MM.1S (cell line): ENCODE measurements around the gene CCDC148.

Source experiments
- DNase-seq: peaks from one replicate; pipeline ENCODE4 v3.0.0-alpha.2; 2015
- H2AFZ ChIP-seq: fragments of 300-600 bp; sonication (generic); 2 replicates; pipeline ENCODE4 v1.6.0; 2016; ENCODE audit warnings: antibody characterized with exemption, low read length
- H3F3A ChIP-seq: fragments of 300-600 bp; sonication (generic); 2 replicates; pipeline ENCODE4 v1.6.1; 2016; ENCODE audit warnings: mild to moderate bottlenecking, antibody characterized with exemption, low read length, moderate library complexity, mixed read lengths; ENCODE audit not compliant: insufficient read depth
- H3K27ac ChIP-seq: fragments of 300-600 bp; sonication (generic); 2 replicates; pipeline ENCODE4 v1.5.1; 2016; ENCODE audit warnings: mild to moderate bottlenecking, low read length
- H3K27me3 ChIP-seq: fragments of 300-600 bp; sonication (generic); replicated peaks from 2 replicates; pipeline ENCODE4 v1.6.0; 2016; ENCODE audit warnings: low read length; ENCODE audit not compliant: insufficient read depth
- H3K36me3 ChIP-seq: fragments of 300-600 bp; sonication (generic); replicated peaks from 2 replicates; pipeline ENCODE4 v1.6.1; 2016; ENCODE audit warnings: mild to moderate bottlenecking, low read length, mixed read lengths; ENCODE audit not compliant: insufficient read depth
- H3K4me1 ChIP-seq: fragments of 300-600 bp; sonication (generic); 2 replicates; pipeline ENCODE4 v1.6.1; 2016; ENCODE audit warnings: low read length, mixed read lengths
- H3K4me2 ChIP-seq: fragments of 300-600 bp; sonication (generic); 2 replicates; pipeline ENCODE4 v1.6.0; 2016; ENCODE audit warnings: low read depth, low read length
- H3K4me3 ChIP-seq: fragments of 300-600 bp; sonication (generic); 2 replicates; pipeline ENCODE4 v1.5.1; 2016; ENCODE audit warnings: low read length, mixed read lengths
- H3K79me2 ChIP-seq: fragments of 300-600 bp; sonication (generic); 2 replicates; pipeline ENCODE4 v1.6.1; 2016; ENCODE audit warnings: mixed run types, low read length, mixed read lengths
- H3K9ac ChIP-seq: fragments of 300-600 bp; sonication (generic); 2 replicates; pipeline ENCODE4 v1.6.1; 2016; ENCODE audit warnings: low read length, mixed read lengths
- H3K9me2 ChIP-seq: fragments of 300-600 bp; sonication (generic); replicated peaks from 2 replicates; pipeline ENCODE4 v1.6.1; 2016; ENCODE audit warnings: mild to moderate bottlenecking, low read length, mixed read lengths; ENCODE audit not compliant: insufficient read depth
- H3K9me3 ChIP-seq: fragments of 300-600 bp; sonication (generic); replicated peaks from 2 replicates; pipeline ENCODE4 v1.6.1; 2016; ENCODE audit warnings: mild to moderate bottlenecking, low read length, mixed read lengths; ENCODE audit not compliant: insufficient read depth
- H4K20me1 ChIP-seq: fragments of 300-600 bp; sonication (generic); 2 replicates; pipeline ENCODE4 v1.6.1; 2016; ENCODE audit warnings: mild to moderate bottlenecking, low read length, moderate library complexity, mixed read lengths; ENCODE audit not compliant: insufficient read depth
- EZH2 ChIP-seq: fragments of 300-600 bp; sonication (generic); optimal IDR thresholded peaks from 2 replicates; pipeline ENCODE3; 2017; ENCODE audit warnings: low read depth, mild to moderate bottlenecking, antibody characterized with exemption, low read length, mixed read lengths
- EZH2phosphoT487 ChIP-seq: fragments of 300-600 bp; sonication (generic); IDR thresholded peaks from 2 replicates; pipeline ENCODE4 v1.6.1; 2018; ENCODE audit warnings: antibody characterized with exemption, low read length
- TF ChIP-seq, protein P1 (sequence below): fragments of 300-600 bp; sonication (generic); IDR thresholded peaks from 2 replicates; pipeline ENCODE4 v1.5.1; 2016; ENCODE audit warnings: antibody characterized with exemption, low read length, mixed read lengths

CCDC148 gene

DNA sequence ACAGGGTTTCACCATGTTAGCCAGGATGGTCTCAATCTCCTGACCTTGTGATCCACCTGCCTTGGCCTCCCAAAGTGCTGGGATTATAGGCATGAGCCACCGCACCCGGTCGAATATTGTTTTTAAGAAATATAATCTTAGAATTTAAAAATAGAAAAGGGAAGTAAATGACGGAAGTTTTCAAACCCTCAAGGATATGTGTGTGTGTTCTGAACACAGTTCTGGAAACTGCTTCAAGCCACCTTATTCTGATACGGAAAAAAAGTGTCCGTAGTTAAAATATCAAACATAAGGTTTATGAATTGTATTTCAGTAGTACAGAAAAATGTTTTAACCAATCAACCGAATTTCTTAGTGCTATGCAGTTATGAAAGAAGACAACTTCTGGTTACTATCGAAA lies 239.0 kb downstream of the CCDC148 start:
- TF ChIP-seq EZH2, result no peak
- TF ChIP-seq, protein P1, sequence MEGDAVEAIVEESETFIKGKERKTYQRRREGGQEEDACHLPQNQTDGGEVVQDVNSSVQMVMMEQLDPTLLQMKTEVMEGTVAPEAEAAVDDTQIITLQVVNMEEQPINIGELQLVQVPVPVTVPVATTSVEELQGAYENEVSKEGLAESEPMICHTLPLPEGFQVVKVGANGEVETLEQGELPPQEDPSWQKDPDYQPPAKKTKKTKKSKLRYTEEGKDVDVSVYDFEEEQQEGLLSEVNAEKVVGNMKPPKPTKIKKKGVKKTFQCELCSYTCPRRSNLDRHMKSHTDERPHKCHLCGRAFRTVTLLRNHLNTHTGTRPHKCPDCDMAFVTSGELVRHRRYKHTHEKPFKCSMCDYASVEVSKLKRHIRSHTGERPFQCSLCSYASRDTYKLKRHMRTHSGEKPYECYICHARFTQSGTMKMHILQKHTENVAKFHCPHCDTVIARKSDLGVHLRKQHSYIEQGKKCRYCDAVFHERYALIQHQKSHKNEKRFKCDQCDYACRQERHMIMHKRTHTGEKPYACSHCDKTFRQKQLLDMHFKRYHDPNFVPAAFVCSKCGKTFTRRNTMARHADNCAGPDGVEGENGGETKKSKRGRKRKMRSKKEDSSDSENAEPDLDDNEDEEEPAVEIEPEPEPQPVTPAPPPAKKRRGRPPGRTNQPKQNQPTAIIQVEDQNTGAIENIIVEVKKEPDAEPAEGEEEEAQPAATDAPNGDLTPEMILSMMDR, result no peak
- no peak for TF ChIP-seq EZH2phosphoT487

DNA sequence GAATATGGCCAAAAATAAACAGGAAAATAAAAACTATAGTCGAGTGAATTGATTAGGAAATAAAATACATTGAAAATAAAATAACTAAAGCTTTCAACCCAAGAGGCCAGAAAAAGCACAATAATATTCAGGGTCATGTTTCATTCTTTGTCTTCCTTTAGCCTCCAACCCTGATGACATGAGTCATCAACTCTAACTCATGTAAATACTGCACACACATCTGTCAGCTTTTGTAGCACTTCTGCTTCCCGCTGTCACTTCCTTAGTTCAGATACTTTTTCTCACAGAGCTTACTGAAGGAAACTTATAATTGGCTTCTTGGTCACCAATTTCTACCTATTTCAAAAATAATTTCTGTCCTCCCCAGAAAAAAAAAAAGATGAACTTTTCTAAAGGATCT lies 242.1 kb downstream of the CCDC148 start:
- H3K4me2 ChIP-seq, result no peak overlapping the region

More for the DNA sequence above, 239.0 kb downstream of the CCDC148 start:
- H3K4me2 ChIP-seq, result no peak overlapping the region
- H4K20me1 ChIP-seq, result no peaks in the 10 kb centered on the region
- no peaks in the 10 kb centered on the region for H3K4me1 ChIP-seq
- H3K9me2 ChIP-seq, result no peaks in the 10 kb centered on the region
- H3F3A ChIP-seq, result no peaks in the 10 kb centered on the region
- DNase-seq, result no peak
- no peak overlapping the region for H3K4me3 ChIP-seq
- no peak overlapping the region for H3K27ac ChIP-seq
- no peaks in the 10 kb centered on the region for H3K79me2 ChIP-seq
- no peak overlapping the region for H2AFZ ChIP-seq
- H3K36me3 ChIP-seq, result no peaks in the 10 kb centered on the region
- no peaks in the 10 kb centered on the region for H3K27me3 ChIP-seq
- H3K9me3 ChIP-seq, result no peaks in the 10 kb centered on the region
- no peak overlapping the region for H3K9ac ChIP-seq

DNA sequence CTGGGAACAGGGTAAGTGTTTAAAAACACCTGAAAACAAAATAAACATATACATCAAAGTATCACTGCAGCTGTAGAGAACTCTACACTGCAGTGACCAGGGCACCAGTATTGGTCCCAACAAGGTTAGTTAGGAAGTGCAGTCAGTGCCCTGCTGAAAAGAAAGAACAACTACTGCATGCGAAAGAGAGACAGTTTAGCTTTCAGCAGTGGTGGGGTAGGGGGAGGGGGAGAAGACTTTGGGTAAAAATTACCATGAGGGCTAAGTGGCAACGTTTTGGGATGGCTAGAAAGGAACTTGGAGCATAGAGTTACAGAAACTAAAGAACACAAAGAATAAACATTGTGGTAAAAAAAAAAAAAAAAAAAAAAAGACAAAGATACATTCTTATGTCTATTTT lies 242.8 kb downstream of the CCDC148 start:
- no peaks in the 10 kb centered on the region for H3K36me3 ChIP-seq
- H3F3A ChIP-seq, result no peaks in the 10 kb centered on the region
- H3K4me3 ChIP-seq, result no peak overlapping the region
- DNase-seq, result no peak
- no peaks in the 10 kb centered on the region for H3K79me2 ChIP-seq
- H2AFZ ChIP-seq, result no peak overlapping the region
- TF ChIP-seq, protein P1, result no peak
- TF ChIP-seq EZH2 (no peak), EZH2phosphoT487 (no peak)
- H3K9ac ChIP-seq, result no peak overlapping the region
- no peaks in the 10 kb centered on the region for H4K20me1 ChIP-seq
- no peak overlapping the region for H3K27ac ChIP-seq
- H3K4me2 ChIP-seq, result no peak overlapping the region
- no peaks in the 10 kb centered on the region for H3K9me3 ChIP-seq
- H3K4me1 ChIP-seq, result no peaks in the 10 kb centered on the region
- H3K9me2 ChIP-seq, result no peaks in the 10 kb centered on the region
- H3K27me3 ChIP-seq, result no peaks in the 10 kb centered on the region

More for the DNA sequence above, 242.1 kb downstream of the CCDC148 start:
- Histone ChIP-seq H3K4me1 (no peaks in the 10 kb centered on the region), H3K4me3 (no peak overlapping the region), H3K79me2 (no peaks in the 10 kb centered on the region), H3K27me3 (no peaks in the 10 kb centered on the region), H3F3A (no peaks in the 10 kb centered on the region), H3K36me3 (no peaks in the 10 kb centered on the region), H3K9me2 (no peaks in the 10 kb centered on the region), H2AFZ (no peak overlapping the region), H4K20me1 (no peaks in the 10 kb centered on the region), H3K9ac (no peak overlapping the region), H3K27ac (no peak overlapping the region), H3K9me3 (no peaks in the 10 kb centered on the region)
- TF ChIP-seq EZH2phosphoT487 (no peak), EZH2 (no peak)
- TF ChIP-seq, protein P1, result no peak
- peak; percentile 22 for DNase-seq
